HEK293T (cell line): ENCODE measurements around the gene ZDHHC8.

Experiments
- ARNT ChIP-seq: fragments of 450-650 bp; IDR thresholded peaks from 2 replicates; pipeline ENCODE4 v1.6.1; 2017; ENCODE audit warnings: mild to moderate bottlenecking
- BHLHE40 ChIP-seq: fragments of 450-650 bp; IDR thresholded peaks from 2 replicates; pipeline ENCODE4 v1.6.1; 2016; ENCODE audit warnings: mild to moderate bottlenecking, moderate library complexity, borderline replicate concordance
- FOXA1 ChIP-seq: fragments of 450-650 bp; IDR thresholded peaks from 2 replicates; pipeline ENCODE4 v1.6.1; 2016; ENCODE audit warnings: mild to moderate bottlenecking
- FOXK2 ChIP-seq: fragments of 450-650 bp; IDR thresholded peaks from 2 replicates; pipeline ENCODE4 v1.6.1; 2016; ENCODE audit warnings: mild to moderate bottlenecking
- PKNOX1 ChIP-seq: fragments of 450-650 bp; IDR thresholded peaks from 2 replicates; pipeline ENCODE4 v1.6.1; 2016
- SP1 ChIP-seq: fragments of 450-650 bp; IDR thresholded peaks from 2 replicates; pipeline ENCODE4 v1.6.1; 2017
- SUZ12 ChIP-seq: fragments of 450-650 bp; IDR thresholded peaks from 2 replicates; pipeline ENCODE4 v1.6.1; 2016; ENCODE audit warnings: mild to moderate bottlenecking
- TARDBP ChIP-seq: fragments of 450-650 bp; IDR thresholded peaks from 2 replicates; pipeline ENCODE4 v1.6.1; 2016

GRCh38 chr22:20083157-20083890 is 48.3 kb upstream of the ZDHHC8 start:
- TF ChIP-seq SP1 (no peak), SUZ12 (no peak), FOXA1 (no peak), BHLHE40 (no peak), TARDBP (no peak), FOXK2 (no peak), ARNT (no peak), PKNOX1 (no peak)
